HG02885 (cell line): ENCODE results near the gene HTATSF1.

ENCODE experiments used
- ATAC-seq: cut with Tn5 transposase; IDR thresholded peaks from one replicate; pipeline ENCODE4 v1.9.1; 2021; ENCODE audit warnings: mild to moderate bottlenecking; ENCODE audit not compliant: unreplicated experiment, poor library complexity

HTATSF1 gene, protein sequence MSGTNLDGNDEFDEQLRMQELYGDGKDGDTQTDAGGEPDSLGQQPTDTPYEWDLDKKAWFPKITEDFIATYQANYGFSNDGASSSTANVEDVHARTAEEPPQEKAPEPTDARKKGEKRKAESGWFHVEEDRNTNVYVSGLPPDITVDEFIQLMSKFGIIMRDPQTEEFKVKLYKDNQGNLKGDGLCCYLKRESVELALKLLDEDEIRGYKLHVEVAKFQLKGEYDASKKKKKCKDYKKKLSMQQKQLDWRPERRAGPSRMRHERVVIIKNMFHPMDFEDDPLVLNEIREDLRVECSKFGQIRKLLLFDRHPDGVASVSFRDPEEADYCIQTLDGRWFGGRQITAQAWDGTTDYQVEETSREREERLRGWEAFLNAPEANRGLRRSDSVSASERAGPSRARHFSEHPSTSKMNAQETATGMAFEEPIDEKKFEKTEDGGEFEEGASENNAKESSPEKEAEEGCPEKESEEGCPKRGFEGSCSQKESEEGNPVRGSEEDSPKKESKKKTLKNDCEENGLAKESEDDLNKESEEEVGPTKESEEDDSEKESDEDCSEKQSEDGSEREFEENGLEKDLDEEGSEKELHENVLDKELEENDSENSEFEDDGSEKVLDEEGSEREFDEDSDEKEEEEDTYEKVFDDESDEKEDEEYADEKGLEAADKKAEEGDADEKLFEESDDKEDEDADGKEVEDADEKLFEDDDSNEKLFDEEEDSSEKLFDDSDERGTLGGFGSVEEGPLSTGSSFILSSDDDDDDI

DNA sequence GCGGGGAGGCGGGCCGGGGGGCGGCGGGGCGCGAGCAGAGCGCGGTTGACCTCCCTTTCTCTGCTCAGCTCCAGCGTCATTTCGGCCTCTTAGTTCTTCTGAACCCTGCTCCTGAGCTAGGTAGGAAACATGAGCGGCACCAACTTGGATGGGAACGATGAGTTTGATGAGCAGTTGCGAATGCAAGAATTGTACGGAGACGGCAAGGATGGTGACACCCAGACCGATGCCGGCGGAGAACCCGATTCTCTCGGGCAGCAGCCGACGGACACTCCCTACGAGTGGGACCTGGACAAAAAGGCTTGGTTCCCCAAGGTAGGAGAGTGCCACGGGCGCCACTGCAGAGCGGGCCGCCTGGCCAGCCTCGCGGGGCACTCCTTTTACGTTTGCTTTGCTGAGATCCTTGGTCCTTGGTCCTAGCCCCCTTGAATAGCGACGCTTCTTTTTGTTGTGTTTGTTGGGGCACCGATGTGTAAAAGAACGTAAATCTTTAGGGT, at the start of gene HTATSF1:
TSS of gene HTATSF1 (plus strand) at position 37 of the 497 bp plus-strand sequence. CDS start at position 130, 93 bp downstream.
- ATAC-seq: no peak

DNA sequence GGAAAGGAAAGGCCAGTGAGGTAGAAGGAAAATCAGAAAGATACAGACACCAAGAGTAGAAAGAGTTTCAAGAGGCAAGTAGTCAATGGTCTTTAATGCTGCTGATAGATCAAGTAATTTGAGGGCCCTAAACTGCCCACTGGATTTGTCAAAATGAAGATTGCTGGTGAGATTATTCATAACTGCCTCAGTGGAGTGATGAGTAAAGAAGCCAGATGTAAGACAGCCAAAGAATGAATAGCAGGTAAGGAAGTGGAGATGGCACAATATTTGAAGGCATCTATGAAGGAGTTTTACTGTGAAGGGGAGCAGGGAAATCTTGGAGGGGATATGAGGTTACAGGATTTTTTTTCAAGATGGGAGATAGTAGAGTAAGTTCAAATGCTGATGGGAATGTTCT, 49.4 kb upstream of the HTATSF1 start:
- no peak for ATAC-seq

DNA sequence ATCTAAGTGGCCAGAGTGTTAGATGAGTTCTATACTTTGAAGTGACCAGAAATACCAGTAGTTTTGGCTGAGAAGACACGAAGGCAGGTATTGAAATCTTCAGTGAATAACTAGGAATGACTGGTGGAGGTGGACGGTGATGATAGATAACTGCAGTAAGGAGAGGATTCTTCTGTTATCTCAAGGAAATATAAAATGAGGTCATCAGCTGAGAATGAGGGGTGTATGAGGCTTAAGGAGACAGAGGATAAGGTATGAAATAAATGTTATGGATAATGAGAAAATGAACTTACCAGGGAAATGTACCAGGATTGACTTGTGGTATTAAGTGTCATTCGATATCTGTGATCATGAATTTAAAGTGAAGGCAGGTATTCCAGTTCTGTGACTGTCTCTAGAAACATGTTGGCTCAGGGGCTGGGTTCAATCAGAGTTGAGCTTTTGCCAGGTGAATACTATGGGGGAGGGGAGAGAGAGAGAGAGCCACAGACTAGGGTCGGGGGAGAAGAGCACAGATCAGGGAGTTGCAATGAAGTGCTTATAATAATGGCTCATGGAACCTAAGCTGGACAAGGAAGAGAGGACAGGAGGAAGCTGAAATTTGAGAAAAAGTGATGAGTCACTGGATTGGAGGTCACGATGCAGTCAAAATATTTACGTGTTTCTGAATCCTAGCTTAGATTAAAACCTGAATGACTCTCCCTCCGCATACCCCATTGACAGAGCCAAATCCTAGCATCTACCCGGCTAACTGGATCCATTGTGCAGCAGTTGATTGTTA, 47.2 kb upstream of the HTATSF1 start:
- no peak for ATAC-seq

DNA sequence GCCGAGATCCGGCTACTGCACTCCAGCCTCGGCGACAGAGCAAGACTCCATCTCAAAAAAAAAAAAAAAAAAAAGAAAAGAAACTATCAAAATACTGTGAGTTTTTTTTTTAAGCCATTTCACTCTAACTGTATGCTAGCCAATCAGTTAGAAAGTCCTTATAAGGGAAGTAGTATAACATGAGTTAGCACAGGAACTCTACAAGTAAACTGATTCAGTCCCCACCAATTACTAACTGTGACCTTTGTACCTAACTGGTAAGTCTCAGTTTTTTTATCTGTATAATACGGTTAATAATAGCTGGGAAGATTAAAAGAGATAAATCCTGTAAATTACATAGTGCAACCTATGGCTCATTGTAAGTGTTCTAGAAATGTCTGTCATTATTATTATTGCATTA, 44.8 kb upstream of the HTATSF1 start:
- no peak for ATAC-seq

DNA sequence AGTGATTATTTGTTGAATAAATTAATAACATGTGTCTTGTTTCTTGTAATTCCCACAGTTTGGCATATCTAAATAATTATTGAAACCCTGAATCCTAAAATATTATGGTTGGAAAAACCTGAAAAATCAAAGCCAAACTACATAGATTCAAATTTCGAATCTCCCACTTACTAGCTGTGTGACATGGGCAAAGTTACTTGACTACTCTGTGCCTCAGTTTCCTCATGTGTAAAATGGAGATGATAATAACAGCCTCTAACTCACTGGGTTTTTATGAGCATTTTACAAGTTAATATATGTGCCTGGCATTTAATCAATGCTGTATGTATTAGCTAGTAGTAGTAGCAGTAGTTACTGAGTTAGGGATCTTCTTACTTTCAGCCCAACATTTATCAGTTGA, 44.3 kb upstream of the HTATSF1 start:
- ATAC-seq: no peak

DNA sequence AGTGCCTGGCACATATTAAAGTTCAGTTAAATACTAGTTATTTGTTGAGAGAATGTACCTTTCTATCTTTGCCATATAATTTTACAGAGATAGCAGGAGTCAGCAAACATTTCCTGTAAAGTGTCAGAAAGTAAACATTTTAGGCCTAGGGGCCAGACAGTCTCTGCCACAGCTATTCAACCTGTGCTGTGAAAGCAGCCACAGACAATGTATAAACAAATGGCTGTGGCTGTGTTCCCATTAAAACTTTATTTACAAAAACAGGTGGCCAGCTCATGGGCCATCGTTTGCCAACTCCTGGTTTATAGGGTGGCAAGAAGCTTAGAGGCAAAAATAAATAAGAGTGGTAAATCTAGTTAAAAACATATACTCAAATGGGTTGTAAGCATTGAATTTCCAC, 43.6 kb upstream of the HTATSF1 start:
- ATAC-seq: no peak

DNA sequence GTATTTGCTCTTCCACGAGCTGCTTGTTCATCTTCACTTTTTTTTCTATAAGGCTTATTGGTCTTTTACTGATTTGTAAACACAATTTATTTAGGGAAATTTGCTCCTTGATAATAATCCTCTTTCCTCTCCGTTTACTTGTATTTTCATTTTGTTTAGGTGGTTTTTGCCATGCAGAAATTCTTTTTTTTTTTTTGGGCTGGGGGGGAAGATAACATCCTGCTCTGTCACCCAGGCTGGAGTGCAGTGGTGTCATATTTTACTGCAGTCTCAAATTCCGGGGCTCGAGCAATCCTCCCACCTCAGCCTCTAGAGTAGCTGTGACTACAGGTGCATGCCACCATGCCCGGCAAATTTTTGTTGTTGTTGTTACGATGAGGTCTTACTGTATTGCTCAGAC, 41.3 kb upstream of the HTATSF1 start:
- ATAC-seq: no peak

DNA sequence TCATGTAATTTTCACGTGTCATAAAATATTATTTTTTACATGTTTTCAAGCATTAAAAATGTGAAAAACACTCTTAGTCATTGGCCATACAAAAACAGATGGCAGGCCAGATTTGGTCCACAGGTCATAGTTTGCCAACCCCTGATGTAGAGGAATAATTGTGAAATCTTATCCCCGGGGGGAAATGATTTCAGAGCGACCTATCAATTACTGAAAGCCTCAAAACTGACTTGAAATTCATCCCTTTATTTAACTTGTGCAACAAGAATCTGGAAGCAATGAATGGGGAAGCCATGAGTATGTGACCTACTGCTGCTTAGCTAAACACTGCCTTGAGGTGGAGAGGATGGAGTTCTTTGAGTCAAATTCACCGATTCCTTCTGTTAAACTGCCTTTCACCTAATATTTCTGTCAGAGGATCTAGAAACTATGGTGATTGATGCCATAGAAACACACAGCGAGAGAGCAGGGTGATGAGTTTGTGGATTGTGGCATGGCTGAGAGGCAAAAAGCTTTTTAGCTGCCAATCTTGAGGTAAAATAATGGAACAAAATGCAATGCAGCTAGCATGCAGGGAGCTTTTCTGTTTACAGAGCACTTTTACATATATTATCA, 40.0 kb upstream of the HTATSF1 start:
- ATAC-seq: no peak

DNA sequence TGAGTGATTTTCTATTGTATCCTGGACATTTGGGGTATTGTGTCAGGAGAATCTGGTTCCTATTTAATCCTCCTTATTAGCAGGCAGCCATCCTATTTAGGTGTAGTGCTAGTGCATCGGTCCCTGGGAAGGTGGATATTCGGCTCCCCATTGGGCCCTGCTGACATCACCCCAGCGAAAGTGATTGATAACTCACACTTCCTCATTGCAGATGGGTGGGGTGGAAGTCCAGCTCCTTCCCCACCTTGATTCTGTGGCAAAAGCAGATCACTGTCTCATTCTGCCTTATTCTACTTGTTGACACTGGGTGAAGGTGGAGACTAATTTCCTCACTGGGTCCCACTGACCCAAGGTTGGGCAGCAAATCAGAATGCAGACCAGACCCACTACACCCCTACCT, 32.8 kb upstream of the HTATSF1 start:
- ATAC-seq: no peak

DNA sequence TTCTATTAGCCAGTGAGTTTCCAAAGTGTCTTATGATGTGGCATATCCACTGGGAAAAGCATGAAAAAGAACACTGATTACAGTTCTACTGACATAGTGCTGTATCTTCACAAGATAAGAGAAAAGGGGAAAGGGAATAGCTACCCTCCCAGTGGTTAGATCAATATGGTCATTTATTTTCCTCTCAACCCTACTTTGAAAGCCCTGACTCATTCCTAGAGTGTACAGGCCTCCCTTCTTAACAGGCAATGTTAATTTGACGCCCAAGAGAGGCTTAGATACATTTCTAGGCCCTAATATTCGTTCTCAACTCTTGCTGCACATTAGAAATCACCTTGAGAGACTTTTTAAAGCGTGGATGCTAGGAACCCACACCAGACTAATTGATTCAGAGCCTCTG, 30.1 kb upstream of the HTATSF1 start:
- peak; percentile 68 for ATAC-seq

DNA sequence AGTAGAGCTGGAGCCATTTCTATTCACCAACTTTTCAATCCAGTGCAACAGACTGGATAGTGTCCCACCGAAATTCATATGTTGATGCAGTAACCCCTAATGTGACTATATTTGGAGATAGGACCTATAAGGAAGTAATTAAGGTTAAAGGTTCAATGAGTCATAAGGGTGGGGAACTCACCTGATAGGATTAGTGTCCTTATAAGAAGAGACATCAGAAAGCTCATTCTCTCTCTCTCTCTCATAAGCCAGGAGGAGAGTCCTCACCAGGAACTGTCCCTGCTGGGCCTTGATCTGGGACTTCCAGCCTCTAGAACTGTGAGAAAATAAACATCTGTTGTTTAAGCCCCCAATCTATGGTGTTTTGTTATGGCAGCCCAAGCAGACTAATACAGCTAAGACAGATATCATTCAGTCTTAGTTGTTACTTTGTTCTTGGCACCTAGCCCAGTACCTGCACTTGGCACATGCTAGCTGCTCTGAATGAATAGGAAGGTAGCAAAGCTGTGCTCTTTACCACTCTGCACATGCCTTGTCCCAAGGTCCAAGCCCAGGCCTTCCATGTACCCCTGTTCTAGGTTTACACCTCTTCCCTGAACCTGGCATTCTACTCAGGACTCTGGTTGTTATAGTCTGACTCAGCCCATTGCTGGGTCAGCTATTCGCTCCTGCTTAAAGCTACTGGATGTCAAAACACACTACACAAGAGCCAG, 28.8 kb upstream of the HTATSF1 start:
- ATAC-seq: no peak

DNA sequence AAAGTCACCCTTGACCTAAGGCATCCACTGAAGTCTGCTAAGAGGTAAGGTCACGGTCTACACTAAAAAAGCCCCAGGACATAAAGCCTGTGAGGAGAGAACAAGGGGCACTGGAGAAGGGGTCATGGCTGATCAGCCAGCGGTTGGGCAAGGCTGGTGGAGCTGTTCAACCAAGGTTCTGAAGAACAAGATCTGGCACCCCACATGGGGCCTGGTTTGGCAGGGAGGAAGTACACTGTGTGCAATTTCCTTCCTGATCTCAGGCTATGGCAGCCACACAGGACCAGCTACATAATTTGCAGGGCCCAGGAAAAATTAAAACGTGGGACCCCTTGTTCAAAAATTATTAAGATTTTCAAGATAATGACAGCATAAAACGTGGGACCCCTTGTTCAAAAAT, 23.7 kb upstream of the HTATSF1 start:
- ATAC-seq: no peak

DNA sequence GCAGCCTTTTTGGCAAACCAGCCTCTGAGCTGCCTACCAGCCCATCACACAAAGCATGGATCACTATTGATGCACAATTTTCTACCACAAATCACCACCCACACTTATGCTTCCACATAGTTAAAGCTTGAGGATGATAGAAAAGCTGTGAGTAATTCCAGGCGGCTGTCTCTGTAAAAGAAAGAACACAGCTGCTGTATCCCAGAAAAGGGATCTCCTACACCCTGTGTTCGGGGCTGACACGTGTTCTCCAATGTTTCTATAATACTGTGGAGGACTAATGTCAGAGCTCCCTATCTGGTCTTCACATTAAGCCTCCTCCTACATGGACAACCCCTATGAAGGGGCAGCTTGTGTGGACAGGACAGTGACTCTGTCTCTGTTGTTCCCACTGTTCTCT, 22.2 kb upstream of the HTATSF1 start:
- ATAC-seq: no peak

DNA sequence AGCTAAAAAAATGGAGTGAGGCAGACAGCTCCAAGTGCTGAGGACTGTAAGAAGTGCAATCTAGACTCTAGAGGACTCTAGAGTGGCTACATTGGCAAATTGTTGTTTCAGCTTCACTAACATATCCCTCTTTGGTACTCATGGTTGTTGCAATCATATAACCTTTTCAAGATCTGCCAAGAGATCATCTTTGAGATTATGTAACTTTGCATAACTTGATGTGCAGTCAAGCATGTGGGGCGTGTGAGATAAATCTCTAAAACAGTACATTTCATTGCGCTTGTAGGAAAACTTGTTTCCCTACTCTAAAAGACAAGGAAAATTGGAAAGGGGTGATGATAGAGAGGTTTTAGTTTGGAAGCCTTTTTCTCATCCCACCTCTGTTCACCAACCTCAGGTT, 20.9 kb upstream of the HTATSF1 start:
- ATAC-seq: no peak

DNA sequence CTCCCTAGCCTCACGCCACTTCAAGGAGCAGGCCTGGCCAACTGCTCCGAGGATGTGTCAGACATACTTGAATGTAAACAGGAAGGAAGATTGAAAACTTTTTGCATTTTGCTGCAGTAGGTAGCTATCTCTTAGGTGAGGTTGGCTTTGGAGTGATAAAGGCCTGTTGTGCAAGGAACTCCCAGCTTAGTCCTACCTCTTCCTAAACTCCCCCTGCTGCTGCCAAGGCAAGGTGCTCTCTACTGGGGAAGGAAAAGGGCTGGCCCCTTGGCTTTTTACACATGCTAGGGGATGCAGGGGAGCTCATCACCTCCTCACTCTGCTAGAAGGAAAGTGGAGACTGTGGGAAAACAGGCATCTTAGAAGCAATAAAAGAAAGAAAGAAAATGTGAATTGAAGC, 20.4 kb upstream of the HTATSF1 start:
- no peak for ATAC-seq

DNA sequence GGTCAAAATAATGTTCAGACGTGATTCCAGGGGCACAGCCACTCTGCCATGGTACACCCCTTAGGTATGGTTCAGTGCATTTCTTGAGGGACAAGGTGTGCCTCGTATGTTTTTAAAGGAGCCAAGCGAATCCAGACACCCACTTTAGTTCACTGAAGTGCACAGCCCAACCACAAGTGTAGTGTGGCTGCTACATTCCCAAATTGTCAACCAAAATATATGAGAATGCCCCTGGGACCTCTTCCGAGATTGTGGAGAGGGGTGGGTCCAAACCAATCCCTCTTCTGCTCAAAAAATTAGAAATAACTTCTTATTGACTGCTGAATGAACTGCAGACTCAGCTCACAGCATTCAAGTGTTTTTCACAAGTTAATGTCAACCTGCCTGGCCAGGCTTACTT, 17.0 kb upstream of the HTATSF1 start:
- no peak for ATAC-seq

DNA sequence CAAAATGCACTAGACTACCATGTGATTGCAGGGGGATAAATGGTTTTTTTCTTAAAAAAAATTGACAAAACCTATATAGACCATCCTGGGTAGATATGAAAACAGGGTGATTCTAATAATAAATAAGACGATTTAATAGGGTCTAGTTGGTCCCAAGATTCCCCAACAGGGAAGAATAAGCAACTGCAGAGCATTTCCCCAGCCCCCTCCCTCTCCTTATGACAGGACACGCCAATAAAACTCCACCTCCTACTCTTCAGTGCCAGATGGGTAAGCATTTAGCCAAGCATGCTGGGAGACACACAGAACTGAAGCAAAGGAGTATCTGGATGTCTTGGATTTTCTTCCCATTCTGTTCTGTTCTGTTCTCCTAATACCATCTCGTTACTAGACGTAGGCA, 9.7 kb upstream of the HTATSF1 start, which contains the start of gene BRS3:
TSS of gene BRS3 (plus strand) at position 301 of the 400 bp plus-strand sequence. CDS start 168 bp downstream, outside the sequence.
- no peak for ATAC-seq

DNA sequence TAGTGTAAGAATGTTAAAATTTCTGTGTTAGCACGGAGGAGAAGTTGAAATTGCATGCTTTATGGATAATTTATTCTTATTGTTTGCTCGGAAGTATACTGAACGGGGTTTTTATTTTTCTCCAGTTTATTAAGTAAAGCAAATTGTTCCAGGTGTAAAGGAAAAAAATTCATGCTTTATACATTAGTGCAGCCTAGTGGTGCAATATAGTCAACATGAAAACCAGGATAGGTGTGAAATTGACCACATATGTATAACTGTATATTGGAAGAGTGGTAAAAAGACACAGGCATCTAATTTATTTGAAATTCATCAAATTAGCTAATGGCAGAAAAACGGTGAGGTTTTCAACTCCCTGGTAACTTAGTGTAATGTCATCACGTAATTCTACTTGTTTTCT, 8.7 kb upstream of the HTATSF1 start:
- no peak for ATAC-seq

DNA sequence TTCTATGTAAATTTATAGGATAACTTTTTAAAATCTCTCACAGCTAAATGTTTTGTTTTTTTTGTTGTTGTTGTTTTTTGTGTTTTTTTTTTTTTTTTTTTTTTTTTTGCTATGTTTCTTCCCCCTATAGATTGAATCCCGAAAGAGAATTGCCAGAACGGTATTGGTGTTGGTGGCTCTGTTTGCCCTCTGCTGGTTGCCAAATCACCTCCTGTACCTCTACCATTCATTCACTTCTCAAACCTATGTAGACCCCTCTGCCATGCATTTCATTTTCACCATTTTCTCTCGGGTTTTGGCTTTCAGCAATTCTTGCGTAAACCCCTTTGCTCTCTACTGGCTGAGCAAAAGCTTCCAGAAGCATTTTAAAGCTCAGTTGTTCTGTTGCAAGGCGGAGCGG, 5.6 kb upstream of the HTATSF1 start:
- ATAC-seq: no peak

DNA sequence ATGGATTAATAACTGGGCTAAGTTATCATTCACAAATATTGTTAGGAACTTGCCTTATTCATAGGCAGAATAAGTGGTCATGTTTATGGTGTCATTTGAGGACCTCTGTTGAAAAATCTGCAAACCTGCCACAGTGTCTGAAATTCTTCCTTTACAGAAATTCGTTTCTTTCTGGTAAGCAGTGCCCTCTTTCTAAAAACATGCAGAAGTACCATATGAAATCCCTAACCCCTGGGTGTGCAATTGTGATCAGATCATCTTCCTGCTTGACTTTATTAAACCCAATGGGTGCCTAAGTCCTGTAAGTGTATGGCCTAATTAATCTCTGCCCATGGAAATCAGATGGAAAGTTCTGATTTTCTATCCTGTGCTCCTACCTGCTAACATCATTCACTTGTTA, 4.4 kb upstream of the HTATSF1 start:
- ATAC-seq: no peak
